Measurements from ENCODE around the gene CREB3L2. TPM values are rescaled to one million over a fixed set of nuclear protein-coding genes. Genes with fewer than 3 reads are reported as not detected.

The CREB3L2 gene
- total and polyA plus RNA-seq, 10 of the 15 experiments (the other 5 are each of a cell fraction or from before 2014, with no cell fraction given), result 6.4 to 67.1 (median 26.2) TPM

GRCh38 chr7:137916564-137916963, 85.3 kb downstream of the CREB3L2 start:
- DNase-seq (ENCODE audit: low read depth, low spot score) (no peak), FAIRE-seq (peak; percentile 41), ATAC-seq (no peak)
- Histone ChIP-seq H3K9me3 (replicated peaks; ENCODE audit: control insufficient read depth, insufficient read depth, low read length) (no peaks in the 10 kb centered on the region), H4K20me1 (ENCODE audit: control insufficient read depth, insufficient read depth) (no peaks in the 10 kb centered on the region), H3K4me3 (peak overlapping the region; percentile 44; the same call in 1 of the 2 replicates), H2AFZ (ENCODE audit: control insufficient read depth, low read depth, low read length) (no peak overlapping the region), H3K4me1 (ENCODE audit: control insufficient read depth, insufficient read depth, low read length) (peaks cover 22% of the 10 kb centered on the region), H3K4me2 (ENCODE audit: control insufficient read depth, insufficient read depth) (peak overlapping the region; percentile 79), H3K79me2 (ENCODE audit: control insufficient read depth, insufficient read depth, low read length) (peaks cover 38% of the 10 kb centered on the region), H3K36me3 (ENCODE audit: control insufficient read depth in 2 of 2, insufficient read depth in 2 of 2, low read length in 1 of 2) (peaks cover 8 to 25% of the 10 kb centered on the region in 2 experiments), H3K9ac (ENCODE audit: control insufficient read depth, insufficient read depth, low read length) (peak overlapping the region; percentile 55), H3K27ac (ENCODE audit: control insufficient read depth, insufficient read depth) (peak overlapping the region; percentile 70), H3K27me3 (replicated peaks in 1 of 2; ENCODE audit: control insufficient read depth in 2 of 2, insufficient read depth in 2 of 2, low read length in 1 of 2) (no peaks in the 10 kb centered on the region)
- WGBS (ENCODE audit: insufficient coverage, insufficient replicate concordance, low lambda C conversion rate, missing lambda C conversion rate), result 69% methylated on average over 4 of the region's 8 CpGs
- ChIA-PET POLR2A (interaction anchor here (0.6 to 2.7 kb wide), 4 partner anchors 12 to 1242 kb away, joined by 3 to 11 read pairs (median 4); partner anchors contain the start of gene CREB3L2), RAD21 (ENCODE audit: unreplicated experiment) (interaction anchor here (0.5 to 4.6 kb wide), 4 partner anchors 13 to 92 kb away, joined by 3 to 41 read pairs (median 4); partner anchors contain the start of gene CREB3L2), SMC1A (ENCODE audit: uncharacterized antibody, unreplicated experiment) (interaction anchor here (0.6 to 3.8 kb wide), 15 partner anchors 10 to 260 kb away, joined by 3 to 31 read pairs (median 5); partner anchors contain the start of gene CREB3L2), CTCF (interaction anchor here (0.7 to 20.5 kb wide), 7 partner anchors 9 to 261 kb away, joined by 3 to 704 read pairs (median 10); partner anchors contain the start of gene CREB3L2)
- in situ Hi-C loops (cut with MboI) (no loop called here), intact Hi-C loops (cut with micrococcal nuclease; ENCODE audit: unreplicated experiment) (no loop called here)
- BruUV-seq (replicated peaks), result no TSS peak
- TF ChIP-seq MEF2B (IDR thresholded peaks at IDR 0.05; ENCODE audit: partially characterized antibody, poor library complexity, severe bottlenecking) (no peak), USF2 (IDR thresholded peaks at IDR 0.05; ENCODE audit: borderline replicate concordance, low read depth, low read length) (no peak), PKNOX1 (IDR thresholded peaks at IDR 0.05) (no peak), DPF2 (IDR thresholded peaks at IDR 0.05) (no peak), E2F8 (IDR thresholded peaks at IDR 0.05; ENCODE audit: low read depth, partially characterized antibody) (no peak), ZSCAN29 (IDR thresholded peaks at IDR 0.05) (no peak), ZNF687 (IDR thresholded peaks at IDR 0.05) (no peak), ESRRA (IDR thresholded peaks at IDR 0.05; ENCODE audit: low read length) (no peak), GATAD2B (conservative IDR thresholded peaks at IDR 0.05; ENCODE audit: low read depth) (no peak), SPI1 (IDR thresholded peaks at IDR 0.05; ENCODE audit: borderline replicate concordance, insufficient read depth, low read depth, low read length) (no peak), YY1 (IDR thresholded peaks at IDR 0.05; ENCODE audit: low read depth, low read length) (peak; percentile 49; the same call in 1 of the 2 replicates), ZNF207 (IDR thresholded peaks at IDR 0.05; ENCODE audit: borderline replicate concordance) (no peak), TCF12 (IDR thresholded peaks at IDR 0.05; ENCODE audit: low read depth, low read length) (no peak), CBX3 (IDR thresholded peaks at IDR 0.05; ENCODE audit: borderline replicate concordance, low read depth) (no peak), SMC3 (IDR thresholded peaks at IDR 0.05; ENCODE audit: borderline replicate concordance, low read length) (no peak), MEF2A (IDR thresholded peaks at IDR 0.05; ENCODE audit: insufficient read depth, low read depth, low read length) (no peak)

Data from GM12878 (cell line).